ENCODE measurements around the gene SUGCT.
"Not testable (repeated sequence)": the region's sequence is repeated elsewhere in the genome, so short reads cannot be mapped to it uniquely, and the experiment has no call there.

The SUGCT gene

GRCh38 chr7:40644454-40645188 lies 509.8 kb downstream of the SUGCT start:
- DNase-seq, result peak in 1 of 2 experiments; percentile 18

DNA sequence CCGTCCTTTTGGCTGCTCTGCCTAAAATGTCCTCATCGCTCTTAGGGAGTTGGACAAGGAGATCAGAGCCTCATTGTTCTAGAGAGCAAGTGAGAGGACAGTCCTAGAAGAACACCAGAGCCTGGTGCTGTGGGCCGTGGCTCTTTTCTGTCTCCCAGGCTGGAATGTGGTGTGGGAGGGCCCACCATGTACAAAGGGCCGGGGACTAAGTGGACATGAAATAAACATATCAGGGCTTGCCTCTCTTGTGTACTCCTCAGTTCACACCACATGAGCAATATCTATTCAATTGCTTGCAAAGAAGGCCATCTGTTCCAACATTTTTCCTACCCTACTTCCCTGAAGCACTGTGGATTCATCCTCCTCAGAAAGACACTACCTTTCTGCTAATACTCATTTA lies 510.4 kb downstream of the SUGCT start:
- no peak for DNase-seq

GRCh38 chr7:40646717-40647116 lies 511.9 kb downstream of the SUGCT start:
- no peak for DNase-seq

- DNase-seq, result no peak
Observed at GRCh38 chr7:40647719-40648118, 512.9 kb downstream of the SUGCT start.

DNA sequence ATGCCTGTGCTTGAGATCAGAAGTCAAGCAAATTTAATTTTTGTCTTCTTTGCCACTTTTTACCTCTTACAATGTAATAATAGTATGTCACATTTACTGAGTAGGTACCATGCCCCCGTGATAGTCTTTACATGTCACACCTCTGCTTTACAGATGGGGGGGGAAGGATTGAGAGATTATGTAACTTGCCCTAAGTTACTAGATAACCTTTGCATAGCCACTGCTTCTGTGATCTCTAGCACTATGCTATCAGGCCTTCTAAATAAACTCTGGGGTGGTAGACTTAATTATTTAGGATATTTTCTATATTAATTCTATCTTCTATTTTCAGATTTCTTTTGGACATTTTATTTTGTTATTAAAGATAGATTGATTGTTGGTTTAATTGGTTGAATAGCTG lies 514.4 kb downstream of the SUGCT start:
- no peak for DNase-seq

DNA sequence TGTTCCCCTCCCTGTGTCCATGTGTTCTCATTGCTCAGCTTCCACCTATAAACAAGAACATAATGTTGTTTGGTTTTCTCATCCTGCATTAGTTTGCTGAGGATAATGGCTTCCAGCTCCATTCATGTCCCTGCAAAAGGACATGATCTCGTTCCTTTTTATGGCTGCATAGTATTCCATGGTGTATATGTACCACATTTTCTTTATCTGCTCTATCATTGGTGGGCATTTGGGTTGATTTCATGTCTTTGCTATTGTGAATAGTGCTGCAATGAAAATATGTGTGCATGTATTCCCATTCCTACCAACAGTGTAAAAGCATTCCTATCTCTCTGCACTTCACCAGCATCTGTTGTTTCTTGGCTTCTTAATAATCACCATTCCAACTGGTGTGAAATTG lies 516.1 kb downstream of the SUGCT start:
- DNase-seq, result not testable (repeated sequence)

DNA sequence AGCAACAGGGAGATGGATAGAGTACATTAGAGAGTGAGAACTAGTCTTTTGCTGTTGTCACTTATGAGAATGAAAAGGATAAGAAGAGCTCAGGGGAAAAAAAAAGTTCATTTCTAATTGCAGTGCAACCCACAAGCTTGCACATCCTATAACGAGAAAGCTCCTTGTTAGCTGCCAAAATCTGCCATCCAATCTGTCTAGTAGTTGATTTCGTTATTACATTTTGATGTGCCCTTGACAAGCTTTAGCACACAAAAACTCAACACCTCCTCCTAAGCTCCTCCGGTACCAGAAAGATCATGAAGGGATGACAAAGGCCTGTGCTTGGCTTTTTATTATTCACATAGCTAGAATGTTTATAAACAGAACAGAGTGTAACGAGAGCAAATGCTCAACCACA lies 519.4 kb downstream of the SUGCT start:
- DNase-seq, result no peak

- no peak for DNase-seq
Observed at GRCh38 chr7:40655426-40655825, 520.6 kb downstream of the SUGCT start.

DNA sequence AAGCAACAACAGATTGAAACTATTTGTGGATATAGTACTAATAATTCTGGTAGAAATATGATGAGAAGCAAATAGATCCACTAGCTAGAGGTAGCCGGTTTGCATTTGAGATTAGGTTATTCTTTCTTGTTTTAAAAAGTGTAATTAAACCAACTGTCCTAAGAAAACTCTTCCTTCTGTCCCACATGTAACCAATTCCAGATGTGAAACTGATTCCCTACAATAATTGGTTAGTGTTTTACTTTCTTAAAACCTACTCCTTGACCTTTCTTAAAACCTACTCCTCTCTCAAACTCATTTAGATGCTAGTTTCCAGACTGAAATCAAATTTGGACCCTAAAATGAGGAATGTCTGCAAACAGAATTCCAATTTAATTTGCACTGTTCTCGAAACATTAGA lies 521.5 kb downstream of the SUGCT start:
- DNase-seq, result no peak

DNA sequence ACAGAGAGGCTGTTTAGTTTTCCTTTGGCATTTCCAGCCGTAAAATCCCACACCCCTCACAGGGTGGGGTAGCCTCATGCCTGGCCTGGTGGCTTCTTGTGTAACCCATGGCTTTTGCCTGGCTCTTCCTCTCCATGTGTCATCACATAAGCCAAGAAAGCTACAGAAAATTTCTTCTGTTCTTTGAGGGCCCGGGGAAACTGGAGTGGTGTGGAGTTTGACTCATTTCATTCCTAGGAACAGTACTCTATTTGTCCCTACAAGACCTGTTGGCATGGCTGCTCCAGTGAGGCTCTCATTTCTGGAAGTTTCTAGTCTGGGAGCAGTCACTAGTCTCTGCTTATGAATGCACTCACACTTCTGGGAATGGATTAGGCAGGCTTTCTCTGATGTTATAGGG lies 523.9 kb downstream of the SUGCT start:
- no peak for DNase-seq

GRCh38 chr7:40659231-40659630 lies 524.4 kb downstream of the SUGCT start:
- no peak for DNase-seq

GRCh38 chr7:40673285-40673684 lies 538.5 kb downstream of the SUGCT start:
- no peak for DNase-seq

DNA sequence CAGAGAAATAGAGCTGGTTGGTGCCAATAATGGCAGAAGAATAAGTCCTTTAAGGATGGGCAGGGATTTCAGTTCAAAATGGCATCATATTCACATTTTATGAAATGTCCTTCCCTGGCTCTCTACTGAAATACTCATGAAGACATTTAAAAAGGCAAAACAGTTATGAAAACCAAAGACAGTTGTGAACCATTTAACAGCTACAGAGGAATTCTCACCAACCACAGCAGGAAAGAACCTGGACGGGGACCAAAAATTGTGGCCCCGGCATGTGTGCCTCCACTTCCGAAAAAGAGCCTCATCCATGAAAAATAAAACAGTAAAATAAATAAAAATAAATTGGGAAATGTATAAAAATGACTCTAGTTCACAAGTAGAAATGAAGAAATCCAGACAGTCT lies 539.5 kb downstream of the SUGCT start:
- DNase-seq, result no peak

GRCh38 chr7:40675741-40676140 lies 540.9 kb downstream of the SUGCT start:
- DNase-seq, result no peak

DNA sequence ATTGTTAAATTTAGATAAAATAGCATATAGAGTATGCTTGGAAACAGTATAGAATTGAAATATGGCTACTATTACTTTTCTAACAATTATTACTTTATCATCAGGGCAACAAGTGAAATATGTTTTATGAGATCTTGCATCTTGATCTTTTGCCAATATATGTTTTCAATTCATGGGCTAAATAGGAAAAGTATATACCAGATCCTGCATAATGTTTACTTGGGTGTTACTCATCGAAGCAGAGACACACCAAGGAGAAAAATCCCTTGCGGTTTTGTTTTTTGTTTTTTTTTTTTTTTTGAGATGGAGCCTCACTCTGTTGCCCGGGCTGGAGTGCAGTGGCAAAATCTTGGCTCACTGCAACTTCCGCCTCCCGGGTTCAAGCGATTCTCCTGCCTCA lies 541.4 kb downstream of the SUGCT start:
- no peak for DNase-seq

DNA sequence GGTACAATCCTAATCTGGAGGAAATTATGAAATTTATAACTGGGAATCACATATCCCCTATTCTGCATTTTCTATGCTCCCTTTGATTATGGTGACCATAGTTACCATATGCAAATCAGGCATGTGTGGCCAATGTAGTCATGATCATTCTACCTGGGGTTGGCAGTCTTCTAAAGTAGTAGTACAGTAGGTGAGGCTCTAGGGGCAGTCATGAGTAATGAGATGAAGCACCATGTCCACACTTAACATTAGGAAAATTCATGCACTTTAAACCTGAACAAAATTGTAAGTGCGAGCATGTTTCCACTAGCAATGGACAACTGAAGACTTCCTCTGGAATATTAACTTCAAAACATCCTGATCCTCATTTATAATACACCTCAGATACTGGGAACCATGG lies 545.9 kb downstream of the SUGCT start:
- no peak for DNase-seq

DNA sequence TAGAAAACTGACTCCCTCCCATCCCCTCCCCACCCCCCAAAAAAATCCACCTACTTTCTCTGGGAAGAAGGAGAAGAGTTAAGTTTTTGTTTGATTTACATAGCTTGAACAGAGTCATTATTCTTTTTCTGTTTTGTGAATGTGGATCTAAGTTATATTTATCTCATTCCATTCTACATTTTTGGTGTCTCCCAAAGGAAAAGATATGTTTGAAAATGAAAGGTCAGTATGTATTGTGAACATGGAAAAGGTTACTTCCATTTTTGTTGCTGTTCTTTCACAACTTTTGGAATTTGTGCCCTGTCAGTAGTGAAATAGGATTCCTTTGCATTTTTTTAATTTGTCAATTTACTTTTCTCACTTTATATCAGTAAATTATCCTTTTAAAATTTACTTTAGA lies 547.9 kb downstream of the SUGCT start:
- DNase-seq, result no peak

GRCh38 chr7:40694026-40694809 lies 559.4 kb downstream of the SUGCT start:
- DNase-seq, result no peak

DNA sequence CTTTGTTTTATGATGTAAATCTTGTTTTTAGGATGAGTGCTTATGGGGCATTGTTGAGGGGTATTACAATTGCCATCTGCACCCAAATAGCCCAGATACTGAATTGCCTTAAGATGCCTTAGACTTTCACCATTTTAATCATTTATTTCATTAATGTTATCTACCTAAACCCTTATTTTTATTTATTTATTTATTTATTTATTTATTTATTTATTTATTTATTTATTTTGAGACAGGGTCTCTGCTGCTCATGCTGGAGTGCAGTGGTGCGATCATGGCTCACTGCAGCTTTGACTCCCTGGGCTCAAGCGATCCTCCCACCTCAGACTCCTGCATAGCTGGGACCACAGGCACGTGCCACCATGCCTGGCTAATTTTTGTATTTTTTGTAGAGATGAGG lies 560.2 kb downstream of the SUGCT start:
- no peak for DNase-seq

DNA sequence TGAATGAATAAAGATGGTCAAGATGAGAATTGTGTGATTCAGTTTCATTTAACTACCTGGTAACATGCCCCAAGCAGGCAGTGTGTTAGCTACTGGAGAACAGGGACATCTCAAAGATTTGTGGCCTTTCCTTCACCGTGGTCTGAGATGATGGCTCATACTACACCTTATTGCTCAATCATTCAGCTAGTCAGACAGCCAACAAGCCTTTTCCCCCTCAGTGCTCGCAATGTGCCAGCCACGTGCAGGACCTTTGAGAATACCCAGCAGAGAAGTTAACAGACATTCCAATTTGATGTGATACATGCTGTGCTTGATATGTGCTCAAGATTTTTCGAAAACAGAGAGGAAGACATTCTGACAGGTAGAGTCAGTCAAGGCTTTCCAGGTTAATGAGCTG lies 562.8 kb downstream of the SUGCT start:
- no peak for DNase-seq

GRCh38 chr7:40698214-40698920 lies 563.6 kb downstream of the SUGCT start:
- no peak for DNase-seq

GRCh38 chr7:40698921-40699260 lies 564.1 kb downstream of the SUGCT start:
- DNase-seq, result no peak

- peak; percentile 26 to 41 for DNase-seq
Observed at GRCh38 chr7:40700653-40701421, 566.0 kb downstream of the SUGCT start.
